Measurements from ENCODE around the gene ZNF853. TPM values are rescaled to one million over a fixed set of nuclear protein-coding genes. Genes with fewer than 3 reads are reported as not detected.

ZNF853 gene
- total and polyA plus RNA-seq, 2 experiments from 2014 or later: 8.0 to 9.8 TPM

GRCh38 chr7:6606866-6607583 lies 8.4 kb upstream of the ZNF853 start:
- Histone ChIP-seq H3K4me2 (no peak overlapping the region), H3K9me2 (replicated peaks; ENCODE audit: insufficient read depth) (no peaks in the 10 kb centered on the region), H3K4me3 (no peak overlapping the region), H3K9me3 (ENCODE audit: low read depth) (no peaks in the 10 kb centered on the region), H3K27ac (no peak overlapping the region), H3K4me1 (ENCODE audit: insufficient read depth) (no peaks in the 10 kb centered on the region), H3K27me3 (no peaks in the 10 kb centered on the region), H4K20me1 (ENCODE audit: insufficient read depth, poor library complexity, severe bottlenecking) (no peaks in the 10 kb centered on the region), H2AFZ (no peak overlapping the region), H3K36me3 (replicated peaks; ENCODE audit: insufficient read depth, low read depth) (no peaks in the 10 kb centered on the region), H3K79me2 (no peaks in the 10 kb centered on the region)
- TF ChIP-seq EZH2 (IDR thresholded peaks at IDR 0.05; ENCODE audit: borderline replicate concordance) (no peak), CTCF (IDR thresholded peaks at IDR 0.05; ENCODE audit: poor library complexity) (no peak), EZH2phosphoT487 (IDR thresholded peaks at IDR 0.05; ENCODE audit: low read depth, severe bottlenecking, unreplicated experiment) (no peak)
- 97% methylated on average over 13 of the region's 36 CpGs for WGBS (ENCODE audit: low lambda C conversion rate, missing lambda C conversion rate)
- DNase-seq (ENCODE audit: low spot score): no peak

GRCh38 chr7:6607651-6608051 lies 7.8 kb upstream of the ZNF853 start:
- WGBS (ENCODE audit: low lambda C conversion rate, missing lambda C conversion rate): 99% methylated on average over 18 of the region's 38 CpGs
- H3K36me3 ChIP-seq (replicated peaks; ENCODE audit: insufficient read depth, low read depth): no peaks in the 10 kb centered on the region
- H3K4me1 ChIP-seq (ENCODE audit: insufficient read depth): no peaks in the 10 kb centered on the region
- H3K79me2 ChIP-seq: no peaks in the 10 kb centered on the region
- no peak overlapping the region for H3K4me2 ChIP-seq
- H3K27ac ChIP-seq: no peak overlapping the region
- H3K27me3 ChIP-seq: no peaks in the 10 kb centered on the region
- H3K4me3 ChIP-seq: no peak overlapping the region
- H2AFZ ChIP-seq: no peak overlapping the region
- no peak for DNase-seq (ENCODE audit: low spot score)
- H3K9me3 ChIP-seq (ENCODE audit: low read depth): no peaks in the 10 kb centered on the region
- no peak for TF ChIP-seq CTCF (IDR thresholded peaks at IDR 0.05; ENCODE audit: poor library complexity)
- no peaks in the 10 kb centered on the region for H3K9me2 ChIP-seq (replicated peaks; ENCODE audit: insufficient read depth)
- no peaks in the 10 kb centered on the region for H4K20me1 ChIP-seq (ENCODE audit: insufficient read depth, poor library complexity, severe bottlenecking)

GRCh38 chr7:6608081-6608480 lies 7.3 kb upstream of the ZNF853 start:
- Histone ChIP-seq H3K36me3 (replicated peaks; ENCODE audit: insufficient read depth, low read depth) (no peaks in the 10 kb centered on the region), H3K9me3 (ENCODE audit: low read depth) (no peaks in the 10 kb centered on the region), H4K20me1 (ENCODE audit: insufficient read depth, poor library complexity, severe bottlenecking) (no peaks in the 10 kb centered on the region), H3K4me3 (no peak overlapping the region), H3K4me2 (no peak overlapping the region), H3K79me2 (no peaks in the 10 kb centered on the region), H3K9me2 (replicated peaks; ENCODE audit: insufficient read depth) (no peaks in the 10 kb centered on the region), H3K27me3 (no peaks in the 10 kb centered on the region), H2AFZ (no peak overlapping the region), H3K27ac (no peak overlapping the region), H3K4me1 (ENCODE audit: insufficient read depth) (no peaks in the 10 kb centered on the region)
- no peak for DNase-seq (ENCODE audit: low spot score)
- 95% methylated on average over 22 of the region's 27 CpGs for WGBS (ENCODE audit: low lambda C conversion rate, missing lambda C conversion rate)
- no peak for TF ChIP-seq CTCF (IDR thresholded peaks at IDR 0.05; ENCODE audit: poor library complexity)
- no peak for TF ChIP-seq EZH2 (IDR thresholded peaks at IDR 0.05; ENCODE audit: borderline replicate concordance)
- TF ChIP-seq EZH2phosphoT487 (IDR thresholded peaks at IDR 0.05; ENCODE audit: low read depth, severe bottlenecking, unreplicated experiment): no peak

Measured in hepatocyte (in vitro differentiated cells).